ENCODE measurements around the gene FFAR2.

The FFAR2 gene

DNA sequence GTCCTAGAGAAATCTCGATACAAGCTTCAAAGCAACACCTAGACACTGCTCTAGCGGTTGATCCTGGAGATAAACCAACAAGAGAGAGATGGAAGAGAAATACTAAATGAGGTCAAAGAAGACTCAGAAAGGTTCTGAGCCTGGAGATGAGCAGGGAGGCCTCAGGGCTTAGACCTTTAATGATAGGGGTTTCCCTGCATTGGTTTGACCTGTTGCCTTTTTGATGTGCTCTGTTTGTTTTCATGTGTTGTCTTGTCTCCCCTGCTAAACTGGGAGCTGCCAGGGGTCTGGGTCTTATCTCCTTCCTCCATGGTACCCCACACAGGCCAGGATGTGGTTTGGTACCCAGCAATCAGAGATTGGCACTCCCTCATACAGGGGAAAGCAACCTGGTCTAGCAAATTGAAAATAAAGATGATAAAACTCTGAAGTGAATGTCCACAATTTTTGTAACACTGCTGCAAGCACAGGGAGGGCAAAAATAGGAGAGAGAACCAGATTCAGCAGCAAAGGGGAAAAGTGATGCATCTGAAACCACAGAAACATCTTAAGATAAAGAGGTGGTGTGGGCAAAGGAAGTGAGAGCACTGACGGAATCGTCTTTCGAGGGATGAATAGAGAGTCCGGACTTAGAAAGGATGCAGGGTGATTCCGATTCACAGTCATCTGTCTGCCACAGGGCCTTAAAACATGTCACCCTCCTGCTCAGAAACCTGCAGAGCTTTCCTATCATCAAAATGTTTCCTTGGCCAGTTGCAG lies 3.5 kb downstream of the FFAR2 start:
- in situ Hi-C loops (cut with MboI; ENCODE audit: low sequenced_read_pairs, unreplicated experiment) = no loop called here
- DNase-seq (ENCODE audit: low spot score) = peak; percentile 78
- TF ChIP-seq, protein P1, sequence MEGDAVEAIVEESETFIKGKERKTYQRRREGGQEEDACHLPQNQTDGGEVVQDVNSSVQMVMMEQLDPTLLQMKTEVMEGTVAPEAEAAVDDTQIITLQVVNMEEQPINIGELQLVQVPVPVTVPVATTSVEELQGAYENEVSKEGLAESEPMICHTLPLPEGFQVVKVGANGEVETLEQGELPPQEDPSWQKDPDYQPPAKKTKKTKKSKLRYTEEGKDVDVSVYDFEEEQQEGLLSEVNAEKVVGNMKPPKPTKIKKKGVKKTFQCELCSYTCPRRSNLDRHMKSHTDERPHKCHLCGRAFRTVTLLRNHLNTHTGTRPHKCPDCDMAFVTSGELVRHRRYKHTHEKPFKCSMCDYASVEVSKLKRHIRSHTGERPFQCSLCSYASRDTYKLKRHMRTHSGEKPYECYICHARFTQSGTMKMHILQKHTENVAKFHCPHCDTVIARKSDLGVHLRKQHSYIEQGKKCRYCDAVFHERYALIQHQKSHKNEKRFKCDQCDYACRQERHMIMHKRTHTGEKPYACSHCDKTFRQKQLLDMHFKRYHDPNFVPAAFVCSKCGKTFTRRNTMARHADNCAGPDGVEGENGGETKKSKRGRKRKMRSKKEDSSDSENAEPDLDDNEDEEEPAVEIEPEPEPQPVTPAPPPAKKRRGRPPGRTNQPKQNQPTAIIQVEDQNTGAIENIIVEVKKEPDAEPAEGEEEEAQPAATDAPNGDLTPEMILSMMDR (IDR thresholded peaks at IDR 0.05; ENCODE audit: borderline replicate concordance, control extremely low read depth, extremely low read depth, insufficient read depth, missing control alignments) = no peak

DNA sequence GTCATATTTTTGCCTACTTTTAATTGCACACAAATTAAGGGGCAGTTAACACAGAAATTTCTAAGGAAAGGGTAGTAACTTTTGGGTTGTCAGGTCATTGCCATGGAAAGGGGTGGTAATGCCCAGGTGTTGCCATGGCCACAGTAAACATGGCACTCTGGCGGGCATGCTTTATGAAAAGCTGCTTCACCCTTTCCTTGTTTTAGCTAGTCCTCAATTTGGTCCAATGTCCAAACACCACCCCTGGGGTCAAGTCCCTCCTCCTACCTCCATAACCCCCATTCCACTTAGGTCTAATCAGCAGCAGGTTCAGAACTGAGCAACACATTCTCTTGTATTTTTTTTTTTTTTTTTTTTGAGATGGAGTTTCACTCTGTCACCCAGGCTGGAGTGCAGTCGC lies 6.6 kb downstream of the FFAR2 start:
- TF ChIP-seq, protein P1 (IDR thresholded peaks at IDR 0.05; ENCODE audit: borderline replicate concordance, control extremely low read depth, extremely low read depth, insufficient read depth, missing control alignments) = no peak
- in situ Hi-C loops (cut with MboI; ENCODE audit: low sequenced_read_pairs, unreplicated experiment) = no loop called here
- DNase-seq (ENCODE audit: low spot score) = no peak

DNA sequence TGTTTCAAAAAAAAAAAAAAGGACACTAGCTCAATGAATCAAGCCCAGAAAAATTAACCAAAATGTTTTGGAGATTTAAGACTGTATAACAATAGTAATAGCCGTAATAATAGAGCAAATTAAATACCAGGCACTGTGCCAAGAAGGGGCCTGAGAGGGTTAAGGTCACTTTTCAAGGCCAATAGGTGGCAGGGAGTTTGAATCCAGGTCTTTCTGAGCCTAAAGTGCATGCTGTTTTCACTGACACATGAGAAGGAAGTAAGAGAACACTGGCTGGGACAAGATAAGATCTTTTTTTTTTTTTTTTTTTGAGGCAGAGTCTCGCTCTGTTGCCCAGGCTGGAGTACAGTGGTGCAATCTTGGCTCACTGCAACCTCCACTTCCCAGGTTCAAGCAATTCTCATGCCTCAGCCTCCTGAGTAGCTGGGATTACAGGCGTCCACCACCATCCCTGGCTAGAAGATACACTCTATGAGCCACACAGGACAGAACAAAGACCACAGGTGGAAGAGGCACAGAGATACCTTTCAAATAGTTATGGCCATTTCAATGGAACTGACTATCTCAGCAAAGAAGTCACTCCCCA lies 7.7 kb downstream of the FFAR2 start:
- TF ChIP-seq, protein P1 (IDR thresholded peaks at IDR 0.05; ENCODE audit: borderline replicate concordance, control extremely low read depth, extremely low read depth, insufficient read depth, missing control alignments) = no peak
- in situ Hi-C loops (cut with MboI; ENCODE audit: low sequenced_read_pairs, unreplicated experiment) = no loop called here

DNA sequence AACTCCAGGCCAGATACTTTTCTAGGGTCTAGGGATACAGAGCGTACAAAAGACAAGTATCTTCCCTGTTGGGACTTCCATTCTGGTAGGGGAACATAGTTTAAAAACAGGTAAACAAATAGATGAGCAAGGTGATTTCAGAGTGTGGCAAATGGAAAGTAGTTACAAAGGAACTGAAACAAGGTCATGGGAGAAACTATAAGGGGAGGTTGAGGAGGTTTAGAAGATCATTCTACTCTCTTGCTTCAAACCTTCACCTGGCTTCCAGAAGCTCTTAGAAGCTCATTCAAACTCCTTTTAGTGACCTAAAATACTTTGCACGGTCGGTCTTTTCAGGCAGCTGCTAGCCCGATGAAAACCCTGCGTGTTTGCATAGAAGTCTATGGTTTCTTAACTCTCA lies 9.1 kb downstream of the FFAR2 start:
- peak; percentile 58 for DNase-seq (ENCODE audit: low spot score)
- TF ChIP-seq, protein P1 (IDR thresholded peaks at IDR 0.05; ENCODE audit: borderline replicate concordance, control extremely low read depth, extremely low read depth, insufficient read depth, missing control alignments) = no peak

More for the DNA sequence above, 7.7 kb downstream of the FFAR2 start:
- DNase-seq (ENCODE audit: low spot score) = no peak

DNA sequence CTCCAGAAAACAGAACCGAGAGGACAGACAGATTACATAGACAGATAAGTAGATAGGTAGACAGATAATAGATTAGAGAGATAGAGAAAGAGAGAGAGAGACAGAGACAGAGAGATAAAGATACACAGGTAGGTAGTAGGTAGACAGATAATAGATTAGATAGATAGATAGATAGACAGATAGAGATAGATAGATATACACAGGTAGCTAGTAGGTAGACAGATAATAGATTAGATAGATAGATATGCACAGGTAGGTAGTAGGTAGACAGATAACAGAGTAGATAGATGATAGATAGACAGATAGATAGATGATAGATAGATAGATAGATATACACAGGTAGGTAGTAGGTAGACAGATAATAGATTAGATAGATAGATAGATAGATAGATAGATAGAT lies 10.1 kb downstream of the FFAR2 start:
- in situ Hi-C loops (cut with MboI; ENCODE audit: low sequenced_read_pairs, unreplicated experiment) = no loop called here
- TF ChIP-seq, protein P1 (IDR thresholded peaks at IDR 0.05; ENCODE audit: borderline replicate concordance, control extremely low read depth, extremely low read depth, insufficient read depth, missing control alignments) = no peak
- no peak for DNase-seq (ENCODE audit: low spot score)

More for the DNA sequence above, 9.1 kb downstream of the FFAR2 start:
- in situ Hi-C loops (cut with MboI; ENCODE audit: low sequenced_read_pairs, unreplicated experiment) = no loop called here

DNA sequence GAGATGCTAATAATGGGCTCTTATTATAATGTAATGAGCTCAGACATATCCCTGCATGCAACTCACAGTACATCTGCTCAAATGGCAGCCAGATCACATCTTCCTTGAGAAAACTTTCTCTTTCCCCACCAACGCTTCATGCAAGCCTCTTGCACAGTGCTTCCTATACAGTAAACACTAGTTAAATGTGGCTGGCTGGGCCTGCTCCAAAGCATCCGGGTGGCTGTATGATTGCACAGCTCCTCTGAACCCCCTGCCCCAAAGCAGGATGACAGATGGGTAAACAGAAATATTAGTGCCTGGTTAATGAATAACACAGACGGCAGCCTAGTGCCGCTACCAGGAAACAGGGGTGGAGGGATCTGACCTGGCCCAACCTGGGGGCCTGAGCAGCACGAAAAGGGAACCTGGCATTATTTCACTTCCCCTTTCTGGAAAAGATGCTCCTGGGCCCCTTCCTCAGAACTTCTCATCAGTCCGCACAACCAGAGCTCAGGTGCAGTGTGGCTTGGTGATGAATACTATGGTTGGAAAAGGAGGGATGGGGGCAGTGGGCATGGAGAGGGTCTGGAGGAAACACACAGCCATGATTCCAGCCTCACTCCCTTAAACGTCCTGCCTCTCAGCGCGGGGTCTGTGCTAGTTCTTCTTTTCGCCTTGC lies 10.8 kb downstream of the FFAR2 start:
- in situ Hi-C loops (cut with MboI; ENCODE audit: low sequenced_read_pairs, unreplicated experiment) = no loop called here
- DNase-seq (ENCODE audit: low spot score) = no peak
- TF ChIP-seq, protein P1 (IDR thresholded peaks at IDR 0.05; ENCODE audit: borderline replicate concordance, control extremely low read depth, extremely low read depth, insufficient read depth, missing control alignments) = no peak
